Prostate gland (tissue), 2 donors: ENCODE data around the gene MARK3.

Experiments
- CTCF ChIP-seq, 4 experiments: fragments of 200-600 bp in 2 of 4; fragments of 450-650 bp in 2 of 4; sonication (generic) in 2 of 4; IDR thresholded peaks; 1 replicate in 3 of 4; 2 replicates in 1 of 4; pipeline ENCODE4 v1.5.1; 2016 to 2019; ENCODE audit warnings: antibody characterized with exemption in 4 of 4, mild to moderate bottlenecking in 2 of 4, moderate library complexity in 2 of 4
- POLR2A ChIP-seq: fragments of 450-650 bp; IDR thresholded peaks from one replicate; pipeline ENCODE4 v1.6.1; 2016; ENCODE audit warnings: antibody characterized with exemption, mild to moderate bottlenecking
- POLR2AphosphoS5 ChIP-seq: sonication (generic); formaldehyde crosslinking; IDR thresholded peaks from one replicate; pipeline ENCODE4 v1.6.1; 2017; ENCODE audit warnings: antibody characterized with exemption

GRCh38 chr14:103360548-103360947 lies 24.7 kb upstream of the MARK3 start:
- TF ChIP-seq POLR2A (no peak), CTCF (IDR thresholded peaks at IDR 0.05) (no peak), POLR2AphosphoS5 (no peak)
